HepG2 (cell line): ENCODE data around the gene AP2S1. TPM values are rescaled to one million over a fixed set of nuclear protein-coding genes. Genes with fewer than 3 reads are reported as not detected.

Source experiments
- BHLHE40 ChIP-seq: IDR thresholded peaks from 2 replicates; pipeline ENCODE4 v1.6.1; 2011; ENCODE audit warnings: low read length, improper control_type of control experiment
- CCDC6 ChIP-seq: sonication (generic); formaldehyde crosslinking; IDR thresholded peaks from 2 replicates; pipeline ENCODE4 v1.8.1; 2022; ENCODE audit warnings: mild to moderate bottlenecking, missing genetic modification reagents, moderate library complexity
- CERS6 ChIP-seq: sonication (generic); formaldehyde crosslinking; IDR thresholded peaks from 2 replicates; pipeline ENCODE4 v1.5.0; 2020; ENCODE audit warnings: missing genetic modification reagents
- ELF3 ChIP-seq: IDR thresholded peaks from 2 replicates; pipeline ENCODE4 v1.6.1; 2016; ENCODE audit warnings: missing genetic modification reagents, missing compliant biosample characterization
- HOXA7 ChIP-seq: sonication (generic); formaldehyde crosslinking; IDR thresholded peaks from 2 replicates; pipeline ENCODE4 v1.8.1; 2022; ENCODE audit warnings: mild to moderate bottlenecking, missing genetic modification reagents, moderate library complexity
- JUN ChIP-seq: sonication (generic); formaldehyde crosslinking; IDR thresholded peaks from 2 replicates; pipeline ENCODE4 v1.4.0; 2020; ENCODE audit warnings: mild to moderate bottlenecking, missing genetic modification reagents
- NCOR1 ChIP-seq: fragments of 200-600 bp; sonication (generic); IDR thresholded peaks from 2 replicates; pipeline ENCODE4 v1.7.0; 2017; ENCODE audit warnings: antibody characterized with exemption, low read length, borderline replicate concordance
- RBAK ChIP-seq: sonication (generic); formaldehyde crosslinking; IDR thresholded peaks from 2 replicates; pipeline ENCODE4 v1.5.1; 2020; ENCODE audit warnings: mild to moderate bottlenecking, missing genetic modification reagents
- RXRA ChIP-seq: sonication (generic); formaldehyde crosslinking; IDR thresholded peaks from 2 replicates; pipeline ENCODE4 v1.5.1; 2020; ENCODE audit warnings: missing genetic modification reagents
- SIX4 ChIP-seq: sonication (generic); formaldehyde crosslinking; IDR thresholded peaks from 2 replicates; pipeline ENCODE4 v1.4.0; 2020; ENCODE audit warnings: missing genetic modification reagents
- TBX2 ChIP-seq: sonication (generic); formaldehyde crosslinking; IDR thresholded peaks from 2 replicates; pipeline ENCODE4 v1.5.0; 2020; ENCODE audit warnings: missing genetic modification reagents, mild to moderate bottlenecking, borderline replicate concordance
- ZFP90 ChIP-seq: sonication (generic); formaldehyde crosslinking; IDR thresholded peaks from 2 replicates; pipeline ENCODE4 v1.8.0; 2022; ENCODE audit warnings: missing genetic modification reagents, mild to moderate bottlenecking, inconsistent platforms, borderline replicate concordance
- ZKSCAN1 ChIP-seq: fragments of 150-350 bp; IDR thresholded peaks from 2 replicates; pipeline ENCODE4 v1.6.1; 2014; ENCODE audit warnings: low read length
- ZNF230 ChIP-seq: sonication (generic); formaldehyde crosslinking; IDR thresholded peaks from 2 replicates; pipeline ENCODE4 v1.4.0; 2020; ENCODE audit warnings: mild to moderate bottlenecking, missing genetic modification reagents
- ZNF33B ChIP-seq: sonication (generic); formaldehyde crosslinking; IDR thresholded peaks from 2 replicates; pipeline ENCODE4 v1.5.1; 2020; ENCODE audit warnings: mild to moderate bottlenecking, missing genetic modification reagents
- ZNF362 ChIP-seq: sonication (generic); formaldehyde crosslinking; IDR thresholded peaks from 2 replicates; pipeline ENCODE4 v1.4.0; 2020; ENCODE audit warnings: missing genetic modification reagents, mild to moderate bottlenecking, borderline replicate concordance
- ZNF773 ChIP-seq: sonication (generic); formaldehyde crosslinking; IDR thresholded peaks from 2 replicates; pipeline ENCODE4 v1.4.0; 2020; ENCODE audit warnings: missing genetic modification reagents, borderline replicate concordance
- ZNF790 ChIP-seq: sonication (generic); formaldehyde crosslinking; IDR thresholded peaks from 2 replicates; pipeline ENCODE4 v1.8.0; 2022; ENCODE audit warnings: missing genetic modification reagents, mild to moderate bottlenecking, borderline replicate concordance
- polyA plus RNA-seq, 8 experiments: library from polyadenylated mRNA; depleted of rRNA in 3 of 8; stranded (reverse) in 7 of 8; unstranded in 1 of 8; fragments of >200 nt; fragmentation: Illumina TruSeq in 4 of 8; extraction: Trizol in 4 of 8; gene quantifications; 2 replicates each; pipeline versions ENCODE4 v1.2.1 to v1.2.3, GENCODE V29; 2011 to 2016; ENCODE audit warnings: low read depth in 4 of 8, missing spikeins in 1 of 8, mixed read lengths in 1 of 8; ENCODE audit not compliant: insufficient read depth in 1 of 8
- total RNA-seq, 5 experiments: library from RNA; depleted of rRNA; stranded (reverse); fragments of >200 nt; fragmentation: Illumina TruSeq; extraction: Trizol; gene quantifications; 2 replicates each; pipeline ENCODE4 v1.2.3, GENCODE V29; 2016; ENCODE audit warnings: low read depth in 1 of 5
- TF ChIP-seq, protein P1 (sequence below): sonication (generic); formaldehyde crosslinking; IDR thresholded peaks from 2 replicates; pipeline ENCODE4 v1.5.0; 2020; ENCODE audit warnings: mild to moderate bottlenecking, missing genetic modification reagents
- TF ChIP-seq, protein P2 (sequence below): sonication (generic); formaldehyde crosslinking; IDR thresholded peaks from 2 replicates; pipeline ENCODE4 v1.8.0; 2022; ENCODE audit warnings: missing genetic modification reagents, mild to moderate bottlenecking, borderline replicate concordance

AP2S1 gene
- total and polyA plus RNA-seq, 2 of the 13 experiments (the other 11 are each of a cell fraction or from before 2014, with no cell fraction given) = 45.2 to 86.1 TPM

- TF ChIP-seq, protein P1, sequence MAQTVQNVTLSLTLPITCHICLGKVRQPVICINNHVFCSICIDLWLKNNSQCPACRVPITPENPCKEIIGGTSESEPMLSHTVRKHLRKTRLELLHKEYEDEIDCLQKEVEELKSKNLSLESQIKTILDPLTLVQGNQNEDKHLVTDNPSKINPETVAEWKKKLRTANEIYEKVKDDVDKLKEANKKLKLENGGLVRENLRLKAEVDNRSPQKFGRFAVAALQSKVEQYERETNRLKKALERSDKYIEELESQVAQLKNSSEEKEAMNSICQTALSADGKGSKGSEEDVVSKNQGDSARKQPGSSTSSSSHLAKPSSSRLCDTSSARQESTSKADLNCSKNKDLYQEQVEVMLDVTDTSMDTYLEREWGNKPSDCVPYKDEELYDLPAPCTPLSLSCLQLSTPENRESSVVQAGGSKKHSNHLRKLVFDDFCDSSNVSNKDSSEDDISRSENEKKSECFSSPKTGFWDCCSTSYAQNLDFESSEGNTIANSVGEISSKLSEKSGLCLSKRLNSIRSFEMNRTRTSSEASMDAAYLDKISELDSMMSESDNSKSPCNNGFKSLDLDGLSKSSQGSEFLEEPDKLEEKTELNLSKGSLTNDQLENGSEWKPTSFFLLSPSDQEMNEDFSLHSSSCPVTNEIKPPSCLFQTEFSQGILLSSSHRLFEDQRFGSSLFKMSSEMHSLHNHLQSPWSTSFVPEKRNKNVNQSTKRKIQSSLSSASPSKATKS (CRISPR knock-in tag) = no peak
- TF ChIP-seq, protein P2, sequence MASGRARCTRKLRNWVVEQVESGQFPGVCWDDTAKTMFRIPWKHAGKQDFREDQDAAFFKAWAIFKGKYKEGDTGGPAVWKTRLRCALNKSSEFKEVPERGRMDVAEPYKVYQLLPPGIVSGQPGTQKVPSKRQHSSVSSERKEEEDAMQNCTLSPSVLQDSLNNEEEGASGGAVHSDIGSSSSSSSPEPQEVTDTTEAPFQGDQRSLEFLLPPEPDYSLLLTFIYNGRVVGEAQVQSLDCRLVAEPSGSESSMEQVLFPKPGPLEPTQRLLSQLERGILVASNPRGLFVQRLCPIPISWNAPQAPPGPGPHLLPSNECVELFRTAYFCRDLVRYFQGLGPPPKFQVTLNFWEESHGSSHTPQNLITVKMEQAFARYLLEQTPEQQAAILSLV (CRISPR knock-in tag) = no peak
- TF ChIP-seq ZNF230 (CRISPR knock-in tag) = no peak
- TF ChIP-seq RBAK (CRISPR knock-in tag) = peak; percentile 84
- TF ChIP-seq RXRA (CRISPR knock-in tag) = peak; percentile 72; the same call in 1 of the 2 replicates
- peak; percentile 58; the same call in 1 of the 2 replicates for TF ChIP-seq TBX2 (CRISPR knock-in tag)
- TF ChIP-seq ZNF33B = no peak
- no peak for TF ChIP-seq ZNF773
- TF ChIP-seq ZNF362 (CRISPR knock-in tag) = no peak
- no peak for TF ChIP-seq ZFP90 (CRISPR knock-in tag)
- TF ChIP-seq CCDC6 (CRISPR knock-in tag) = no peak
- TF ChIP-seq HOXA7 (CRISPR knock-in tag) = no peak
- TF ChIP-seq ZNF790 = no peak
- no peak for TF ChIP-seq CERS6
- TF ChIP-seq BHLHE40 = no peak
- no peak for TF ChIP-seq SIX4 (CRISPR knock-in tag)
- no peak for TF ChIP-seq ELF3
- TF ChIP-seq NCOR1 = no peak
- no peak for TF ChIP-seq JUN
- TF ChIP-seq ZKSCAN1 = no peak
These were observed 45.6 kb upstream of the AP2S1 start (continued) for GRCh38 chr19:46896076-46896794.
